ENCODE data around the gene CCDC89. TPM values are rescaled to one million over a fixed set of nuclear protein-coding genes. Genes with fewer than 3 reads are reported as not detected.

Gene CCDC89
- total and polyA plus RNA-seq, 9 of the 15 experiments (the other 6 are each of a cell fraction or from before 2014, with no cell fraction given) = 0.07 to 0.09 TPM; not detected in 7

DNA sequence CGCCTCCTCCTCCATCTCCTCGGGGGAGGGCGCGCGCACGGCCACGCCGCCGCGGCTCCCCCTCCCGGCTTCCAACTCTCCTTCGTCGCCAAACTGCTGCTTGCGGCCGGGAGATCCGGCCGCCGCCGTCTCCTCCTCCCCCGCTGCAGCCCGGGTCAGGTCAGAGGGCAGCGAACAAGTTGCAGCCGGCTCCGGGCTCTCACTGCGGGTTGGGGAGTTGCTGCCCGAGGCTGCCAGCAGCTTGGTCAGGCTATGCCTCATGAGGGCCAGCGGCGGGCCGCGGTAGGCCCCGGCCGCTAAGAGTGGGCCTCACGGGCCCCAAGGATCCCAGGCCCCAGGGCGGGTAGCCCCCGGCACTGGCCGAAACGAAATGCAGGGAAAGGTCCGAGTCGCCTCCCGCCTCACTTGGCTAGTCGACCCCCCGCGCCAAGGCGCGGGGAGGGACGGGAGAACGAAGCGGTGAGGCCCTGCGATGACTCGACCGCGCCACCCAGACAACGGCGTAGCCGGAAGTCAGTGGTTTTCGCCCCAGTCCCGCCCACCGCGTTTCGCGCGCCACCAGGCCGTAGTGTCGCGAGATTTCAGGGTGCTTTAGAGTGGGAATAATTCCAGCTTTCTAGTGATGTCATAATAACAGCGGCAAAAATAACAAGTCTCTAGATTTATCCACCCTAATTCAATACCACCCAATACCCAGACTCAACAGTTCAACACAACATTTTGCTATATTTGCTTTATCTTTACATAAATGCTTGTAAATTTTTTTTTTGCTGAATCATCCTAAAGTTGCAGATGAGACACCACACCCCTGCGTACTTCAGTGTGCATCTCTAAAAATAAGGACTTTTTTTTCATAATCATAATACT lies 21.1 kb downstream of the CCDC89 start, which contains the start of gene CREBZF (continued):
- TF ChIP-seq RERE (CRISPR knock-in tag; IDR thresholded peaks at IDR 0.05; ENCODE audit: borderline replicate concordance) (no peak), TEAD2 (tag; IDR thresholded peaks at IDR 0.05) (no peak), SMARCA4 (IDR thresholded peaks at IDR 0.05) (peak; percentile 78), SP1 (CRISPR knock-in tag; IDR thresholded peaks at IDR 0.05) (peak; percentile 66), JUND (IDR thresholded peaks at IDR 0.05; ENCODE audit: borderline replicate concordance, low read depth, low read length) (no peak; the same call in 1 of the 2 replicates), JUND (tag; IDR thresholded peaks at IDR 0.05; ENCODE audit: borderline replicate concordance, low read depth, low read length) (peak; percentile 71; the same call in 2 of the 3 replicates), ELF2 (CRISPR knock-in tag; IDR thresholded peaks at IDR 0.05) (peak; percentile 89), SREBF1 (IDR thresholded peaks at IDR 0.05; ENCODE audit: borderline replicate concordance, low read depth, low read length) (no peak), MAZ (CRISPR knock-in tag; conservative IDR thresholded peaks at IDR 0.05 in 1 of 2, IDR thresholded peaks at IDR 0.05 in 1 of 2) (peak; percentile 81 to 84), NUFIP1 (IDR thresholded peaks at IDR 0.05; ENCODE audit: partially characterized antibody) (peak; percentile 51), TBP (optimal IDR thresholded peaks at IDR 0.05; ENCODE audit: low read depth, low read length) (peak; percentile 81), SAFB2 (IDR thresholded peaks at IDR 0.05; ENCODE audit: borderline replicate concordance, low read depth, low read length, severe bottlenecking) (no peak), ELF1 (tag; IDR thresholded peaks at IDR 0.05) (peak; percentile 84), CSDE1 (IDR thresholded peaks at IDR 0.05) (no peak), NFE2L1 (tag; IDR thresholded peaks at IDR 0.05; ENCODE audit: borderline replicate concordance, low read depth) (peak; percentile 96), BRD4 (IDR thresholded peaks at IDR 0.05) (peak; percentile 85; the same call in 1 of the 2 replicates), RBFOX2 (IDR thresholded peaks at IDR 0.05; ENCODE audit: low read depth, low read length) (peak; percentile 96), PCBP2 (IDR thresholded peaks at IDR 0.05; ENCODE audit: low read depth, low read length, poor library complexity, severe bottlenecking) (no peak)
- TF ChIP-seq, protein P1, sequence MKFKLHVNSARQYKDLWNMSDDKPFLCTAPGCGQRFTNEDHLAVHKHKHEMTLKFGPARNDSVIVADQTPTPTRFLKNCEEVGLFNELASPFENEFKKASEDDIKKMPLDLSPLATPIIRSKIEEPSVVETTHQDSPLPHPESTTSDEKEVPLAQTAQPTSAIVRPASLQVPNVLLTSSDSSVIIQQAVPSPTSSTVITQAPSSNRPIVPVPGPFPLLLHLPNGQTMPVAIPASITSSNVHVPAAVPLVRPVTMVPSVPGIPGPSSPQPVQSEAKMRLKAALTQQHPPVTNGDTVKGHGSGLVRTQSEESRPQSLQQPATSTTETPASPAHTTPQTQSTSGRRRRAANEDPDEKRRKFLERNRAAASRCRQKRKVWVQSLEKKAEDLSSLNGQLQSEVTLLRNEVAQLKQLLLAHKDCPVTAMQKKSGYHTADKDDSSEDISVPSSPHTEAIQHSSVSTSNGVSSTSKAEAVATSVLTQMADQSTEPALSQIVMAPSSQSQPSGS (CRISPR knock-in tag; IDR thresholded peaks at IDR 0.05) = no peak; the same call in none of the 2 replicates
- TF ChIP-seq, protein P2, sequence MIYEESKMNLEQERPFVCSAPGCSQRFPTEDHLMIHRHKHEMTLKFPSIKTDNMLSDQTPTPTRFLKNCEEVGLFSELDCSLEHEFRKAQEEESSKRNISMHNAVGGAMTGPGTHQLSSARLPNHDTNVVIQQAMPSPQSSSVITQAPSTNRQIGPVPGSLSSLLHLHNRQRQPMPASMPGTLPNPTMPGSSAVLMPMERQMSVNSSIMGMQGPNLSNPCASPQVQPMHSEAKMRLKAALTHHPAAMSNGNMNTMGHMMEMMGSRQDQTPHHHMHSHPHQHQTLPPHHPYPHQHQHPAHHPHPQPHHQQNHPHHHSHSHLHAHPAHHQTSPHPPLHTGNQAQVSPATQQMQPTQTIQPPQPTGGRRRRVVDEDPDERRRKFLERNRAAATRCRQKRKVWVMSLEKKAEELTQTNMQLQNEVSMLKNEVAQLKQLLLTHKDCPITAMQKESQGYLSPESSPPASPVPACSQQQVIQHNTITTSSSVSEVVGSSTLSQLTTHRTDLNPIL (CRISPR knock-in tag; IDR thresholded peaks at IDR 0.05) = no peak
